SKM-1 treated with dmso at 0.1 percent for 144 hours (cell line): ENCODE data around the gene MYO5A.
A peak's percentile ranks its signal among the peaks of the same experiment; 100 is the strongest.

Source experiments
- DNase-seq: peaks from one replicate; lab custom pipeline; 2025; ENCODE audit not compliant: unreplicated experiment; lab: John Stamatoyannopoulos, UW

The MYO5A gene

DNA sequence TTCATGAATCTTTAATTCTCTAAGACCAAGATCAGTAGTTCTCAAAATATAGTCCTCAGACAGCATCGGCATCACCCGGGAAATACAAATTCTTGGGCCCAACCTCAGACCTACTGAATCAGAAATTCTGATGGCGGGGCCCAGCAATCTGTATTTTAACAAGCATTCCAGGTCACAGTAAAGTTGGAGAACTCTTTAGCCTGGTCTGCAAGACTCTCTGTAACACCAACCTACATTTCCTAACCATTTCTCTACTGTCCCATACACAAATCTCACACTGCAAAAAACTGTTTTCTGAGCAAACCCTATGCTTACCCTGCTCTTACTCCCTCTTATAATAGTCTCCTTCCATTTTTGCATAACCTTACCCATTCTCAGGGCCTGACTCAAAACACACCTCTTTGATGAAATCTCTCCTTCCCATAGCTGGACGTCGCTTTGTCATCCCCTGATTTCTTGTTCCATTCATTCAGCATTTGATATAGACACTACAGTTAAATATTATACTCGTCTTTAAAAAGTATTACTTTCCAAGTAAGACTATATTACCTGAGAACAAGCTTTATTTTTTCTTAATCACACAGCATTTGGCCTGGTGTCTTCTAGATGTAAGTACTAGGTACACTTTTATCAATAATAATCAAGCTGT is 149.8 kb downstream of the MYO5A start:
- no peak for DNase-seq

DNA sequence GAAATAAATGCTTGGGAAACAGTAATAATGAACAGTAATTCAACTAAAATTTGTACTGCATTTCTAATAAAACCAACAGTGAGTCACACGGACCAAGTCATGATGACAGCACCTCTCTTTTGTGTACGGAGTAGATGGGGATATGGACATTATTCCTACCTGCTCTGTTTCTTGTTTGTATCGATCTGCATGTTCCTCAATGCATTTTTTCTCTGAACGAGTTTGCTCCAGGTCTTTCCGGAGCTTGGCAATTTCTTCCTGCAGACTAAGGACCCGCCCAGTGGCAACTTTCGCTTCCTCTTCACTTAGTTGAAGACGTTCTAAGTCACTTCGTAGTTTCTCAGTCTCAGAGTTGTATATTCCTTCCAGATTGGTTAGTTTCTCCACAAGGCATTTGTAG is 158.7 kb downstream of the MYO5A start:
- no peak for DNase-seq

DNA sequence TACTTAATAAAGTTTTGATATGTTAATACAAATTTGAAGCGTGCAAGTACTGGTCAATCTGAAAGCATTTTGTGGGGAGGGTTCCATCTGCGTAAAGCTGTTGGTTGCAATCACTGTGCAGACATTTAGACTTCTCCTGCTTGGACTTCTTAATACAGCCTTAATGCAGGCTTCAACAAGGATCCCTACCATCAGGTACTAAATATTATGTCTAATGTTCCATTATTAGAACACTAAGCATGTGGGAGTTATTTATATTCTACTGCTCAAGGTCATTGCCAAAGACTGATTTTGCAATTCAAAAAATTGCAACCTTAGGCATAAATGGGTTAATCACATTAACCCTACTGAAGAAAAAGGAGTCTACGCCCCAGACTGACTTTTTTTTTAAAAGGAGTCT is 159.2 kb downstream of the MYO5A start:
- DNase-seq: no peak

DNA sequence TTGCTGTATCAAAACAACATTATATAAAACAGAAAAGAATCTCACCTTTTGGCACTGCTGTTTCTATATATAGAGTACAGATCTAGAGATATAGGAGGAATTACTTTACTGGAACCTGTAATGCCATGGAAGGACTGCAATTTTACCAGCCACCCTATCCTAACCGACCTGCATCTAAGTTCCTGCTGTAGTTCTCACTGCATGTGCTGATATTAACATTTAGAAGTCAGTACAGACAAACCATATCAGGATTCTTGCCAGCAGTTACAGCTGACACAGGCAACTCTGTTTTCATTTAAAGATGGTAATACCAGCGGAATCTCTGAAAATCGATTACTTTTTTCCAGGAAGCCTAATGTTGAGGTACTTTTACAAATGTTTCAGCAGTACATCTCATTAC is 159.7 kb downstream of the MYO5A start:
- no peak for DNase-seq

GRCh38 chr15:52368402-52368801 is 160.3 kb downstream of the MYO5A start:
- DNase-seq: no peak

GRCh38 chr15:52362497-52362896 is 166.2 kb downstream of the MYO5A start:
- DNase-seq: no peak

DNA sequence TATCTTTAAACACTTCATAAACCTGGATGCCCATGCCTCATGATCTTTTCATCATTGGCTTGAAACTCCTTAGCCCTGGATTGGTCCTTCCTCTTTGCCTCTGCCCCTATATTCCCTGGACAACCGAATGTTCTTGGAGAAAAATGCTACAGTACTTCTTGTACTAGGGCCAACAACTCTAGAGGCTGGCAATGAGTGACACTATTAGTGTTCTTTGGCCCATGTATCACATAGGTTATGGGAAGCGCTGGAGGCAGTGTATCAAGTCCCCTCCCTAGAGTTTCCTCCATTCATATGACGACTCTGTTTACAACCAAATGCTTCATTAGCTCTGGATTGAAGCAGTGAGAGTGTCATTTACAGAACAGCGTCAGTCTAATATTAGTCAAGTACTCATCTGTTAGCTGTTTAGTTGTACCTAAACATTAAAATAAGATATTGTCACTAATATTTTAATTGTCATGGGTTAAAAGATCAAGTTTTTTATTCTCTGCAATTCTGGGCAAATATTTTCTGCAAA is 166.6 kb downstream of the MYO5A start:
- DNase-seq: no peak

- no peak for DNase-seq
These were observed 167.2 kb downstream of the MYO5A start for GRCh38 chr15:52361494-52361893.

GRCh38 chr15:52360229-52361203 is 168.2 kb downstream of the MYO5A start:
- no peak for DNase-seq

GRCh38 chr15:52359722-52360121 is 169.0 kb downstream of the MYO5A start:
- no peak for DNase-seq

DNA sequence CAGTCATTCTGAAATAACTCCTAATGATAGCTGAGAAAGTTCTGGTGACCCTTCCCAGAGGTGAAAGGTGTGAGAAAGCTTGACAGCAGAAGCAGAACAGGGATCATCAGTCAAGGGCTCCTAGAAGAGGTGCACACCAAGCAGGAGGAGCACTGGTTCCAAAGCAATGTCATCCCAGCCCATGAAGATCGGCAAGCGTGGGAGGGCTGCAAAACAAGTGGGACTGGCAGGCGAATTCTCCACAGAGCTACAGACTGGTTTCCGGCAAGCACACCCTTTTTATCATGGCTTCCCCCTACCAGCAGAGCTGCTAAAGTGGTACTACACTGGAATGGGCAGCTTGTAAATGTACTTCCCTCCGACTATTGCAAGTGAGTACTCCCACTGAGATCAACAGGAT is 170.7 kb downstream of the MYO5A start:
- DNase-seq: no peak

GRCh38 chr15:52352086-52352485 is 176.6 kb downstream of the MYO5A start:
- DNase-seq: no peak

DNA sequence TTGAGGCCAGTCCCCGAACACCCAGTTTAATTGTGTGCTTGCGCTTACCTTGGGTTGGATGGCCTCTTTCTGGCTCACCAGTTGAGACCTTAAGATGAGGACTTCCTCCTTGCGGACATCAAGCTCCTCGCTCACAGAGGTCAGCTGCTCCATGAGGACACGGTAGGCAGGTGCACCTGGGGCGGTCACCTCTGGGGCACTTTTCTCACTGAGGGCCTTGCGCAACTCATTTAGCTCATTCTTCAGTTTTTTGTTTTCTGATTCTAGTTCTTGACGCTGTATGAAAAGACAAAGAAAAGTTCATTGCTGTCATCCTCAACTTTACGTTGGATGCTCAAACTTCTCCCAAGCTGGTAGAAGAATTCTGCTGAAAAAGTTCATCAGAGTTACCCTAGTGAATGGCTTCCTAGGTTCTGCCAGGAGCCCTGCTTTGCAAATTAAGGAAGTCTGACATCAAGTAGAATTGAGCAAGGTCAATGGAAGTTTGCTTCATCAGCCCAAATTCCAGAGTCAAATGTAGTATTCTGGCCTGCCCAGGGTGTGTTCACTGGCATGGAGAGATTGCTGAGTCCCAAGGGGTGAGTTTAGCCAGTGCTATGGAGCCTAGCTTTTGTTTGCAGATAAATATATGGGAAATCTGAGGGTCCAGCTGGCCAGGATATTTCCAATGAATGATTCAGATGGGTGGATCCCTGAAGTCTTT is 177.3 kb downstream of the MYO5A start:
- DNase-seq: peak; percentile 77

GRCh38 chr15:52350423-52350822 is 178.3 kb downstream of the MYO5A start:
- no peak for DNase-seq

DNA sequence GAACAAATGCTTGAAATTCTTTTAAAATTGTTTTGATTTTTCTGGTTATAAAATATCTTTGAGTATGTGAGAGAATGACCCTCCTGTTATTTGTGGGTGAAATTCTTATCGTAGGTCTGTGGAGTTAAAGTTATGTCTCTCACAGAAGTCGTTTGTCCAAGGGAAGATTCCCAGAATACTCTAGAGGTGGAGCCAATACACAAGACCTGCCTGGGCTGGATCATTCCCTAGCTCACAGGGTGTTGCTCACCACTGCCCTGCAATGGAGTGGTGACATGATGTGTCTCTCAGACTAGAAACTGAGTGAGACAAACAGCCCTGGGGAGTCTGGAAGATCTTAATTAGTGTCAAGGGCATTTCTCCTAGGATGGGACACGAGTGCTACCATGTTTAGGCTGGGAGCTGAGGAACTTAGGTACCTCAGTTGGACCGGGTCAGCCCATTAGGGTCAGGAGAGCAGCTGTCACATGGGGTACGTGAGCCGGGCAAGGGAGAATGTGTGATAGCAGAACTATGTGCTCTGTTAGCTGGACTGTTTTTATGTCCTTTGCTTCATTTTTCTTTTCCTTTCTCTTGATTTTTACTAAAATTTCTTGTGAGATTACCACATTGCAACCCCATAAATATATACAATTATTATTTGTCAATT is 179.5 kb downstream of the MYO5A start:
- DNase-seq: no peak

DNA sequence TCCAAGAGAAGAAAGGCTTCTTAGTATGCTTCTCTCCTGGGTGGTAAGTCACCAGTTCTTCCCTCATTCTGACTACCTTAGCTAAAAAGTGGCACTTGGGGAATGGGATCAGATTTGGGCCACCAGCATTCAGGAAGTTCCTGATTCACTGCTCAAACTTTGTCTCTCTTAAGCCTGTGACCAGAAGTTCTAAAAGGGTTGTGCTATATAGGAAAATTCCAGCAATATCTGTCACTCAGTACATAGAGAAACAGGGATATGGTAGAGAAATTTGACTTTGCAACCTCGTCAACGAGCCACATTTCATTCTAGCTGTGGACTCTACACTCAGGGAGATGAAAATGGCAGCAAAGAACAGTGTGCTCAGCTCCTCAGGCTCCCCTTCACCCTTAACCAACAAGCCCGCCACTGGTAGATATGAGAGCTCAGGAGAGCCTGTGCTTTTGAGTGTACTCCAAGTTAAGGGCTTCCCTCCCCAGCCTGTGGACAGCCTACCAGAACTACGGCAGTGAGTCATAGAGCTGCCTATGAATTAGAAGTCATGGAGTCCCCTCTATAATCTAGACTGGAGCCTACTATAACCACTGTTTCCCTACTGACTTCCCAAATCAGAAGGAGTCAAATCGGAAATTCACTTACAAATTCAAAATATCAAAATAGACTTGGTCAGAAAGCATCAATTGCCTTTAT is 180.5 kb downstream of the MYO5A start:
- DNase-seq: no peak

DNA sequence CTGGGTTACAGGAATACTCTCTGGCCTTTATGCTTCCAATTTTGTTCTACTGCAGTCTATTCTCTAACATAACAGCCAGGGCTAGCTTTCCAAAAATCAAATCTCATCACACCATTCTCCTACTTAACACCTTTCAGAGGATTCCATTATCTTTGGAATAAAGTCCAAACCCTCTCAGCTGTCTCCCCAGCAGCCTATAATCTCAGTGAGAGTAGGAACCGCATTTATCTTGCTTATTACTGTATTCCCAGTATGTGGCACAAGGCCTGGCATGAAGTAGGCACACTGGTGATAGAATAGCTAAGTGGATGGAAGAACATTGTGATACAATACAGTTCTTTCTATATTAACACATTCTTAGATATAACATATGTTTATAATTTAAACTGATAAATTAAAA is 184.1 kb downstream of the MYO5A start:
- DNase-seq: no peak

- DNase-seq: no peak
These were observed 184.8 kb downstream of the MYO5A start for GRCh38 chr15:52343831-52344230.

- no peak for DNase-seq
These were observed 188.6 kb downstream of the MYO5A start for GRCh38 chr15:52340093-52340492.

DNA sequence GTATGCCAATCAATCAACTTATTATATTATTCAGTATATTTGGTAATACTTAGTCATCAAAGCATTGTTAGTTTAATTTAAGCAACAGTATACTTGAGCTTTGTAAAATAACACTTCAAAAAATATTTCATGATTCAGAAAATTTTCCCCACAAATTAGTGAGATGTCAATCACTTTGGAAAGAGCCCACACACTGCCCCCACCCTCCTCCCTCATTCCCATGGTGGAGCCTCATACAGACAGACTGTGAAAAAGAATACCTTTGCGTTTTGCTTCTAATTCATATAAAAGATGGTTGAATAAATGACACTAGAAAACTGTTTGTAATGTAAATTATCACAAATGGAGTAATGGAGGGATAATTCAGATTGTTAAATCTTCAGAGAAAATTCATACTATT is 189.8 kb downstream of the MYO5A start:
- DNase-seq: no peak
